Kasumi-1 (cell line): ENCODE data around the gene NUP210L.

ENCODE experiments used
- DNase-seq, 2 experiments: peaks; one replicate each; lab custom pipeline; 2025; lab: John Stamatoyannopoulos, UW

NUP210L gene

GRCh38 chr1:153963850-153964331 lies 191.0 kb downstream of the NUP210L start:
- DNase-seq = peak in 1 of 2 experiments; percentile 64

DNA sequence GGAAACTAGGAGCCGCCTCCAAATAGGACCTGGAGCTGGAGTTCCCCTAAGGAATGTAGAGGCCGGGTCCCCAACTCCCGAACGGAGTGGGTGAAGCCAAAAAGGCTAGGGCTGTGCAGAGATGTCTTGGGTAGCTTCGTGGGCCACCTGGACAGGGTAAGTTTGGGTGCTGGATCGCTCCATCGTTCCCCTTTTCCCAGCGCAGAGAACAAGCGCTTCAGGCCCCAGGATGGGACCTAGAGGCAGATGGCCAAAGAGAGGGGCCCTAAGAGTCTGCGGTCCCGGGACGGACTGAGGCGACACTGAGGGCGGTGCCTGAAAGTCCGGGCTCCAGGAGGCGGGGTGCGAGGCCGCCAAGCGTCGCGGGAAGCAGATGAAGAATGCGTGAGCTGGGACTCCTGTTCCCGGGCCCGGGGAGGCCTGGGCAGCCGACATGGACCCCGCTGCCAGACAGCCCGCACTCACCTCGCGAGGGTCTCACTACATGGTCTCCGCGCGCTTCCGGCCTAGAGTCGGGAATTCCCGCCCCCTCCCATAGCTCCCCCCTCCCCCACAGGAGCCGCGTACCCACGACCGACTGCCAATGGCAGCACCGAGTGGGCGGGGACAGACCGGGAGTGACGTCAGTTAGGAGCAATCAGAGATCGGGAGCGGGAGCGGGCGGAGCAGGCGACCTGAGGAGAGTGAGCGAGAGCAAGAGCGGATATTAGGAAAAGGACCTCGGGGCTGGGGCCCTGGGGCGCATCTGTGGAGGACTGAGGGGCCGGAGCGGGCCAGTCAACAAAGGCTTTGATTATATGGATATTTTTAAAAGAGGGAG lies 191.6 kb downstream of the NUP210L start, which contains the start of gene SLC39A1:
TSS of gene SLC39A1 (minus strand) at position 508 of the 820 bp plus-strand sequence. CDS start 822 bp downstream, outside the sequence.
- DNase-seq = peak; percentile 97 to 98

DNA sequence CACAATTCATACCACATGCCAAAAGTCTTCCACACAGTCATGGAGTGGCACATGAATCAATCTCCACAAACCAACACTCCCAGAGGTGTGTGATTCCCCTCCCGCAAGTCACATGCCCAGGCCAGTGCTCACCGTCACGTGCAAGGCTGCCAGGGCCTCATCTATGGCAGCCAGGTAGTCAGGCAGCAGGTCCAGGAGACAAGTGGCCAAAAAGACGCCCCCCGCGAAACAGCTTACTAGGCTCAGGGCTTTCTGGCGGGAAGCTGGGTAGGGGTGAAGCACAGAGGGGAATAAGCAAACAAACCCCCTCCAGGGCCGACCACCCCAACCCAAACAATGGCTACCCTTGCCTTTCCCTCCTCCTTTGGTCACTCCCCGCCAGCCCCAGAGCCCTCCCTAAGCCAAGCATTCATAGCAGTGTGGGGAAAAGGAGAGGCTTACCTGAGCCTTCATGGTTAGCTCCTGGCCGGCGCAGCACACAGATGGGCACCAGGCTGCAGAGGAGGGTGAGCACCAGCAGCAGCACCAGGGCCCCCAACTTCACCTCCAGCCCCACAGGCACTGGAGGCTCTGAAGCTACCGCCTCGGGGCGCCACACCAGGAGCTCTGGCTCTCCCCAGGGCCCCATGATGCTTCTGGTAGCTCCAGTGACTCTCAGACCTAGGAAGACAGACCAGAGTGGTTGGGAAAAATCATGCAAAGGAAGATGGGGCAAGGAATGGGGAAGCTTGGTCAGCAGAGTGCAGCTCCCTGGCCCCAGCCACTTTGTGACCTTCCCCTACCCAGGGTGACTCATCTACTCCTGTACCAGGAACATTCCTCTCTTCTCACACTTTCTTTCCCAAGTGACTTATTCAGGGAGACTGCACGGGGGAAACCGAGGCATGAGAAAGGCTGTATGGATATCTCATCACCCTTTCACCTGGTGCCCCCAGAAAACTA lies 192.5 kb downstream of the NUP210L start:
- no peak for DNase-seq

- no peak for DNase-seq
These were observed 193.5 kb downstream of the NUP210L start for GRCh38 chr1:153961421-153961820.

DNA sequence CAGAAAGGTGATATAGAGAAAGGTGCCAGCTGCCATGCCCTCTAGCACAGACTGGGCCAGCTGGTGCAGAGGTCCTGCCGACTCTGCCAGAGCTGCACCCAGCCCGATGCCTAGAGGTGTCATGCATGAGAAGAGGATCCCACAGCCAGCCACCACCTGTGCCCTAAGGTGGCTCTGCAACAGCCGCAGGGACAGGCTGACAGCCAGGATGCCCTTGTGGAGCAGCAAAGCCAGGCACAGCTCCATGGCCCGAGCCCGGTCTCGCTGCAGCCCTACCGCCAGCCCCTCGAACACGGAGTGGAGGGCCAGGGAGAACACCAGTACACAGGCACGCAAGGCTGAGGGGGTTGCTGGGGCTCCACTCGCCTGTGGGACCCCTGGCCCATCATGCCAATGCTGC lies 194.7 kb downstream of the NUP210L start:
- DNase-seq = no peak

GRCh38 chr1:153959454-153959853 lies 195.4 kb downstream of the NUP210L start:
- no peak for DNase-seq

DNA sequence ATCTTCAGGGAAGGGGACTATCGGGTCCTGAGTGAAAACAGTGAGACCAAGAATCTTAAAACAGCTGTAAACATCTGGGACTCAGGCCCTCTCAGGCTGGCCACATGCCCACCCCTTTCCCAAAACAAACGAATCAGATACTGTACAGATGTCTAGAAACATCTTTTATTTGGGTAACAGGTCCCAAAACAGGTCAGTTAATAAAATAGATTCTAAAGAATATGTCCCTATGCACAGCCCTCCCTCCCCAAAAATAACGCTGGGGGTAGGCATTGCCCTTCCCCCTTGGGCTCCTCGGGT lies 196.0 kb downstream of the NUP210L start:
- DNase-seq = no peak

- peak; percentile 100 for DNase-seq
These were observed 196.5 kb downstream of the NUP210L start, which contains the start of gene CRTC2 for GRCh38 chr1:153958111-153958960. Gene CRTC2 (minus strand): TSS chr1:153958612. CDS start chr1:153958497, 115 bp downstream.

GRCh38 chr1:153957744-153958110 lies 197.1 kb downstream of the NUP210L start:
- peak; percentile 46 for DNase-seq

DNA sequence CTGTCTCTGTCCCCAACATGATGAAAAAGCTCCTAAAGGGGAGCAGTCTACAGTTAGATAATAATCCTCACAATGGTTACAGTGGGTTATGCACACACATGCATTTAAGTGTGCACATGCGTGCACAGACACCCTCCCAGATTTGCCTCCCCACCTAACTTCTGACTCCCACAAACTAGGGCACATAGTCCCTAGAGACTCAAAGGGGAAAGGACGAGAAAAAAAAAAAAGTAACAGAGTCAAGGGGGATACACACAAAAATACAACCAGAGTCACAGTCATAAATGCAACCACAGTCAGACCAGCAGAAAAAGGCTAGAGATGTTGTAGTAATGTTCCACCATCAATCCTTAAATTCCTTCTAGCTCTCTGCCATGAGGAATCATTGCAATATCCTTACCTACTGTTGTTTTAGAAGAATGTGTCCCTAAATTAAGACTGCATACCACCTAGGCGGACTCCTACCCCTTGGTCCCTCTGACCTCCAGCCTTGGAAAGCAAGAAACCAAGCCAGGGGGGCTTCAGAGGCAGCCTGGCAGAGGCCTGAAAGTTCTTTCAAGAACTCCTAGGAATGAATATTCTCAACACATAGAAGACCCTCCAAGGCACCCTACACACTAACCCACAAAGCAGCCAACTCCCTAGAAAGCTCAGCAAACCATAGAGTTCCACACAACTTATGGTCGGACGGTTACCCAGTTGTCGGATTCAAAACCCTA lies 197.7 kb downstream of the NUP210L start:
- no peak for DNase-seq

GRCh38 chr1:153954826-153955225 lies 200.0 kb downstream of the NUP210L start:
- DNase-seq = no peak

- no peak for DNase-seq
These were observed 201.0 kb downstream of the NUP210L start for GRCh38 chr1:153953859-153954365.

DNA sequence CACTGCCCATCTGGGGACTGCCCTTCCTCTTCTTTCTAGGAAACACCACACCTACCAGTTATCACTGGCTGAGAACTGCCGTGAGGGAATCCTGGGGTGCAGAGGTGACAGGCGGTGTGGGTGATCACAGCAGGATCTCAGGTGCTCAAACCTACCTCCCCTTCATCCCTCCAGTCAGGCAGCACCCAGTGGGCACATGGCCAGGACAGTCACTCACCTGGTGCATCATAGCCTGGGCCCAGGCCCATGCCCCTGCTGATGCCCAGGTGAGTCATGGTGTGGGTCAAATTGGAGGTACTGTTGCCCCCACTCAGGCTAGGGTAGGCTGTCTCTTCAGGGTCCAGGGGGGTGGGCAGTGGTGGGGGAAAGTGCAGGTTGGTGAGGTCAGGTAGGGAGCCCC lies 203.1 kb downstream of the NUP210L start:
- DNase-seq = no peak

GRCh38 chr1:153951183-153951582 lies 203.7 kb downstream of the NUP210L start:
- DNase-seq = no peak

GRCh38 chr1:153946622-153947241 lies 208.1 kb downstream of the NUP210L start, which contains the start of gene DENND4B:
Gene DENND4B (minus strand): TSS chr1:153946718. CDS start chr1:153944374, 2,344 bp downstream.
- peak; percentile 61 to 71 for DNase-seq

DNA sequence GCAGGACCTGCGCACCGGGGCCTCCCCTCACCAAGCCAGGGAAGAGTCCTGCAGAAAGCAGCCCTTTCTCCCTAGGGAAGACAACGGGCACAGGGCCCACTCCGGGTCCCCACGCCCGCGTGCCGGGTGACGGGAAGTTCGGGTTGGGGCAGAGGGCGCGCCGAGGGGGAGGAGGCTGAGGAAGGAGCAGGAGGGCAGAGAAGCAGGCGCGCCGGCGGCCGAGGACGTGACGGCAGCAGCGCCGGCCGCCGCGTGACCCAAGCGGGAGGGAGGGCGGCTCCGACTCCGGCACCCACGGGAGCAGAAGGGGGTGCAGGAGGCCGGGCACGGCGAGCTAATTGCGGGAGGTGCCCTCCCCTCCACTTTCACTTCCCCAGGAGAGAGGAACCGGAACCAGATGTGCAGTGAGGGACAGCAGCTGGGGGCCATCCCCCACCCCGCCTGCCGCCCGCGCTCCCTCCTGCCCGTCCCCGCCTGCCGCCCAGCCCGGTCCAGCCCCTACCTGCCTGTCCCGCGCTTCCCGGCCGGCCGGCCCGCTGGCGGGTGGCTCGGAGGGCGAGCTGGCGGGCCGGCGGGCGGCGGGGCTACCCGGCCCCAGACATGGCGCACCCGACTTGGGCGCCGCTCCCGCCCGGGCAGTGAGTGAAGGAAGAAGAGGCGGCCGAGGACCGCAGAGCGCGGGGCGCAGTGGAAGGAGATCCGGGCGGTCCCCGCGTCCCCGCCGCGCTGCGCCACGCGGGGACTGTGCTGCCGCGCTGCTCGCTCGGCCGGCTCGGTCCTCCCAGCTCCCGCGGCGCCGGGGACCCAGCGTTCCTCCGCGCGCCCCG lies 208.9 kb downstream of the NUP210L start:
- DNase-seq = peak; percentile 87 to 91

DNA sequence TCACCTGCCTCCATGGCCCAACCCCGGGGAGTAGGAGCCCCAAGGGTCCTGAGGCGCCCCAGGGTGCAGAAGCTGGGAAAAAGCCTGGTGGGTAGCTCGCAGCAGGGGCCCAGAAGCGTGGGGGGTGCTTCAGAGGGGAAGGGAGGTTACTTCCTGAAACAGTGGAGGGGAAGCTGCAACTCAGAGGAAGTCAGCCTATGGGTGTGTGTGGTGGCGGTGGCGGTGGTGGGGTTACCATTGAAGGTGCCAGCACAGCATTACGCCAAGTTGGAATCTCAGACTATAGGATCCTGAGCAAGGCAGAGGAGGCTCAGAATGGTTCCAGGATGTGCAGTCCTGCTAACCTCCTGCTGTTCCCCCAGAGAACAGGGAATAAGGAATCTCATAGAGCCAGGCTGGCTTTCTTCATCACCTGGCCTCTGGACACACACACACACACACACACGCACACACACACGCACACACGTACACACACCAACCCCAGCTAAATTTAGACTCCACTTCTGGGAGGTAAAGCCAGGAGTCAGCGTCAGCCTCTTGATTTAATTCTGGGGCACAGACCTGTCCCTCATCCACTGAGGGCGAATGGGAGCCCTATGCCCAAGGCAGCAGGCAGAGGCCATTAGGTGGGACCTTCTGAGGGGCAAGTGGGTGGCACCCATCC lies 209.6 kb downstream of the NUP210L start:
- DNase-seq = peak; percentile 92 to 93

DNA sequence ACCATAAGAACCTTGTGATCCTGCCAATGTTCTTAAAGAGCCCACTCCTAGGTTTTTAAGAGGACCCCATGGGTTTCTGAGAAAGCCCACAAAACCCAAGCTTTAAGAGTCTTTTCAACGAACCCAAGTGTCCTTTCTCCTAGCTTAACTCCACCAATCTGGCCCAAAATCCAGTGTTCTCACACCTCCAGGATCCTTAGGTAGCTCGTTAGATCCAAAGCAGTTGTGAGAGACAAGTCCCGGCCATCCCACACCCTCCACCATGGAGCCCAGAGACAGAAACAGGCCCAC lies 210.1 kb downstream of the NUP210L start:
- DNase-seq = no peak
